Left lobe of liver (tissue), 2 donors: ENCODE measurements around the gene ANK3. TPM values are rescaled to one million over a fixed set of nuclear protein-coding genes. Genes with fewer than 3 reads are reported as not detected.

Experiments used
- ATAC-seq: fragments of 200-7000 bp; cut with Tn5 transposase; one replicate; pipeline ENCODE4 v1.9.1; 2020; ENCODE audit warnings: mild to moderate bottlenecking, moderate library complexity
- DNase-seq: peaks from one replicate; pipeline ENCODE4 v3.0.0-alpha.2; 2020; ENCODE audit warnings: low spot score
- total RNA-seq: library from RNA; stranded (reverse); gene quantifications from one replicate; pipeline ENCODE4 v1.2.1, GENCODE V29; 2021
- donor health status: DM: no; HTN: no; CAD: no; lungs with moderate emphysema.
- donor health status: DM: no; HTN: yes; CAD: no.

Gene ANK3
- total RNA-seq, 1 donor from 2014 or later, result 13.4 TPM

DNA sequence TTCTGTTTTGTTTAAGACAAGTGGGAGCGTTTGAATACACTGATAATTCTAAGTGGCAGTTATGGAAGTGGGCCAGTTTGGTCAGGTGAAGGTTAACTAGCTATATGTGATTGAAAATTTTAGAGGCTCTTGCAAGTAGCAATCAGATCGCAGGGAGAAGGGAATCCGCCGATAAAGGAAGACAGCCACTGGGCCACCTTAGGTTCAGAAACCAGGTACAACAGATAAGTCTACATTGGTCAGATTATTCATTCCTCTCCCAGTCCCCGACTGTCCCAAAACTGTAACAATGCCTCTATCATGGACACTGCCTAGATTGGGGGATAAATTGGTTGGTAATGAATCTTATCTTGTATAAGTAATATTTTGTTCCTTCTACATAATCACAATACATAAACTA lies 8.9 kb downstream of the ANK3 start:
- ATAC-seq (no peak), DNase-seq (no peak)

DNA sequence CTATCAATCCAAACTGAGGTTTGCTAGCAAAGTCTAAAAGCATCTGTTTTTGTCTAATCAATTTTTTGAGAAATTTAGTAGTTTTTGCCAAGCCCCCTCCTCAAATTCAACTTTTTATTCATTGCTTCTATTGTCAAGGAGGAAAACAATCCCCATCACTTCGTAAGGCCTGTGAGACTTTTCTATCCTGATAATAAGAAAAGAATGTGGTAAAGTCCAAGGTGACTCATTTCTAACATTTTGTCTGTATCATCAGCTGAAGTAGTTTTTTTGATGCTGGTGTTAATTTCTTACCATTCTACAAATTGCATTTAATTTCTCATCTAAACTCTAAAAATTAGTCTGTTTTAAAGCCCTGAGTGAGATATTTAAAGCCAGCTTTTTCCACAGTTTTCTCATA lies 11.7 kb downstream of the ANK3 start:
- ATAC-seq, result no peak
- DNase-seq, result no peak

DNA sequence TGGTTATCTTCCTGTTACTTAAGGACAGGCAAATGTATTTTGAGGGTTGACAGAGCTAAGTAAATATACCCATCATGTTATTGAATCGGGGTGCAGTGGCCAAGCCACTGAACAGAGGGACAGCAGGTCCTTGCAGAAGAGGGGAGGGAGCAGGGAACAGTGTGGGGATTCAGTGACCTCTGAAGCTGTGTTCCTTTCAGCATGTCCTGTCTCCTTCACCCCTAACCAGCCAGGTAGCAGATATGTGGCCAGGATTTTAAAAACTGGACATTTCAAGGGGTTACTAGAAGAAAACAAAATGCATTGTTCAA lies 12.7 kb downstream of the ANK3 start:
- DNase-seq (no peak), ATAC-seq (no peak)

DNA sequence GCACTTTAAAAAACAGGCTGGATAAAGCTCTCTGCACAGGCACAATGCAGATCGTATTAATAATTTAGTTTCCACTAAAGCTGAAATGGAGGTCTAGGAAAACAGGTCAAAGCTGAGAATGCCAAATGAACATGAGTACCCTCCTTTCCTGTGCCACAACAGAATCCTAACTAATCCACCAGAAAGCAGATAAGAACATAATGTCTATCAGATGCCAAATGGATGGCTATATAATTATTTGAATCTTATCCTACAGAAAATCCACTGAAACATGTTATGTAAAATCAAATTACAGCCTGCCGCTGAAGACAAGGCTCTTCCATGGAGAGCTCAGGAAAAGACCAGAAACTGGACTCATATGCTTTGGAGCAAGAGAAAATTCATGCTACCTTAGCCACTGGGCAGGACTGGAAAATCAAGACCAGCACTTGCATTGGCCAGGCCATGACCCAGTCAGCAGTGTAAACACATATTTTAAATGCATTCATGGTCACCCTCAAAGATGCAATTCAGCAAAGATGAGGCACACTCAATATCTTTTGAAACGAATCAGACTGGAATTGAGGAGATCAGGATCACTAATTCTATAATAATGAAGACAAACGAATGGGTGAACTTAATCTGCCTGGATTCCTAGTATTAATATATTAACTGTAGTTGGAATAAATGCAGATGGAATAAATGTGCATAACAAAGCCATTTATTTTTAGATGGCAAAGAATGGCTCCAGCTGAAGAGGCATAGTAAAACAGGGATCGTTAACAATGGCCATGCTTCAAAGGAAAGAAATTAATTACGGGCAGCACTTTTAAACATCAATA lies 13.2 kb downstream of the ANK3 start:
- ATAC-seq (no peak), DNase-seq (no peak)

DNA sequence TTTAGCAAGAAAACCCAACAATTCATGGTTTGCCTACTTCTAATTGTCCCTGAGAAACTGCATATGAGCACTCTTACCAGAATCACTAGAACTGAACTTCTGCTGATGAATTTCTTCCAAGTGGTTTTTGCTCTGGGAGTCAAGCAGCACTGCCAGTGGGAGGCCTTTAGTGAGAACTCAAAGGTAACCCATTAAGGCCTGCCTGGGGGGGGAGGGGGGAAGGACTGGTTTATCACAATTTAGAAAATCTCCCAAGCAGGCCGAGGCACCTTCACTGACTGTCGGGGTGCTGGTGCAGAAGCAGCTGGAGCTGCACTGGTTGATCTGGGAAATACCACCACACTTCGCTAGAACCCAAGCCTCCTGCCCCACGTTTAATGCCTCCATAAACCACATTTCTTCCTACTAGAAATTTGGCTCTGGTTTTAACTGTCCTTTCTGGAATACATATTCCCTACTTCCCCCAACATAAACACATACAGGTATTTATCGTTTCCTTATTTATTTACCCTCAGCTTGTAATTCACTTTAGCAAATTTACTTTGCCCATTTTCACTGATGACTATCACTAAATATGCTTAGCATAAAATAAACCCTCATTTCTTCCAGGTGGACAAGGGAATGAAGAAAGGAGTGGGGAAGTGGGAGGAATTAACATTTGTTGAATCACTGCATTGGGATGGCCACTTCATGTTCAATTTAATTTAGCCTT lies 14.2 kb downstream of the ANK3 start:
- DNase-seq (no peak), ATAC-seq (no peak)

DNA sequence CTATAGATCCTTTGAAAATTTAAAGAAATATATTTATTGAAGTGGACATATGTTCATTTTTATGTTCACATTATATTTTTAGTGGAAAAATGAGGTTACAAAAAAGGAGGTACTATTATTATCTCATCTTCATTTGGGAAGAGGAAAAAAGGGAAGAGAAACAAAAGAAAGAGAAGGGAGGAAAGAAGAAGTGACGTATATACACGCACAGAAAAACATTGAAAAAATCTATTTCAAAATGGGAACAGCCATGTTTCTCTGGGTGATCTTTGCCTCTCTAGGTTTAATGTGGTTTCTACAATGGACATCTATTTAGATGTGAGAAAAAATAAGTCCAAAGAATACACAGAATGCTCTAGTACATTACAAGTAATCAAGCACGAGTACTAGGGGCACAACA lies 14.8 kb downstream of the ANK3 start:
- DNase-seq (no peak), ATAC-seq (no peak)

DNA sequence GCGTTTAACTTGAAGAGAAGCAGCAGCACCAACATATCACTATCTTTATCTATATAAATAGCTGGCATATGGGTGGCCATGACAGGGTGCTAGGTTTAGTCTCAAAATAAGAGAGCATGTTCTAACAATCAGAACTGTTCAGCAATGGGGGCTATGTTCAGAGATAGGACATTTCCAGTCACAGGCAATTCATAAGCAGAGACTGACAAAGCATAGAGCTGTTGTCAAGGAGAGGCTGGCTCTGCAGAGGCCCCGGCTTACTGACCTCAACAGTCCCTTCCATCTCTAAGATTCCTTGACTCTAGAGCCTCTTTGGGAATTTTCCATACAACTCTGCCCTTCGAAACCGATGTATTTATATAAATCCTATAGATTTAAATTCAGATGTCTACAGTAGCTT lies 17.2 kb downstream of the ANK3 start:
- ATAC-seq (no peak), DNase-seq (no peak)

DNA sequence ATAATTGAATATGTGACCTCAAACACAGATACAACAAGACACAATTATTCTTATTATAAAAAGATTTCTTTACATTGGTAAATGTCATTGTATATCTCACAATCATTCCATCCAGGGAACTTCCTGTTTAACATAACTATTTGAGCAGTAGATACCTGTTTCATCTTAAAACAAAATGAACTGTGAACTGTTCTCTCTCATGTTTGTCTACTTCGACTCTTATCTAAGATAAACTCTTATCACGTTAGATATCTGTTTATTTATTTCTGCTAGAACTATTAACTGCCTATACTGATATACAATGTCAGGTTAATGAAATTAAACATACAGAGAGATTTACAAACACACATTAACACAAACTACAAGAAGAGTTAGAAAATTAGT lies 20.1 kb downstream of the ANK3 start:
- DNase-seq, result no peak
- no peak for ATAC-seq

DNA sequence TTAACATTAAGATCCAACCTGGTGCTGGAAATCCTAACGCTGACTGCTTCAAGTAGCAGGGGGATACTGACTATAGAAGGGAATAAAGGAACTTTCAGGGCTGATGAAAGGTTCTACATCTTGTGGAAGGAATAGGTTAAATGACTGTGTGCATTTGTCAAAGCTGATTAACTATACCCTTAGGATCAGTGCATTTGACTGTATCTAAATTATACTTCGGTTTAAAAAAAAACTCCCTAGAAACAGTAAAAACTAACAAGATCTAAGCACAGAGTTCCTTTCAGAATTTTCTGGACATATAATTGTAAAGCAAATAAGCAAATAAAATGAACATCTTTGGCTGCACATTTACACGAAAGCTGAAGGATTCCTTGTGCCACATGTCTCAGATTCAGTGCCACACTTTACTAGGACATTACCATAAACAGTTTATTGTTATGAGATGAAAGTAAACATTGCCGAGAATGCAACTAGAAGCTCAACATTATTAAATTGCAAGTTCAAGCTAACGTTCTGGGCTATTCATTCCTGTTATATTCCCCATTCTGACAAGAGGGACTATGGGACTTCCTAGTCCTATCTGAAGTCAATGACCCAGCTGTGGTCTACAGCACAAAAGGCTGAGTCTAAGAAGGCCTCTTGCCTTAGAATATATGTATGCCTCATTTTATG lies 20.7 kb downstream of the ANK3 start:
- ATAC-seq, result no peak
- DNase-seq, result no peak

DNA sequence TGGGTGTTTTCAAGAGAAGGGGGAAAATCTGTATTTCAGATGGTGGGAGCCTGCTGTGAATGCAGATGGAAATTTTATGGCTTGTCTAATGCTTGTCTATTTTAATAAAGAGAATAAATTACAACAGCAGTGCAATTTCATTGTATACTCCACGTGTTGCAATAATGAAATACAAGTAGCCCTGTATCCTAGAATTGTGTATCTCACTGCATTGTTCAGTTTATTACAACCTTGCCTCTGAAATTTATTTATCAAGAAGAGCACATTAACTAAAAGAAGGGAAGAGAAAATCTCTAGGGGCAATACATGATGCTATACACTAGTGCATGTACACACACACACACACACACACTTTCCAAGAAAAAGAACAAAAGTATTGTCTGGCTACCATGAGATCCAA lies 21.8 kb downstream of the ANK3 start:
- ATAC-seq (no peak), DNase-seq (no peak)

DNA sequence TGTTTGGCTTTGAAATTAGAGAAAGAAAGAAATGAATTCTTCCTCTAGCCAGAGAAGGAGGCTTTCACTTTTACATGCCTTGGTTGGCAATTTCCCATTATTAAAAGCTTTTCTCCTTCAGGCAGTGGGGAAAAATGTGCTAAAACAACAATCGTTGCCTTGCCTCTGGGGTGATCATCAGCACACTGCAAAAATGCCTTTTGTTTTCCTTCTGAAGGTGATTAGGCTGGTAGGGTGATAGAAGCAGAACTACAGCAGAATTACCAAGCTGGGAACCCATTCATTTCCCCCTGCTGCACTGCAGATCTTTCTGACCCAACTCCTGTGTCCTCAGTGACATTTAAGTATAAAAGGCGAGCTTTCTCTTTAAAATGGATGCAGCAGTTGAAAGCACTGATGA lies 22.2 kb downstream of the ANK3 start:
- DNase-seq, result no peak
- no peak for ATAC-seq

DNA sequence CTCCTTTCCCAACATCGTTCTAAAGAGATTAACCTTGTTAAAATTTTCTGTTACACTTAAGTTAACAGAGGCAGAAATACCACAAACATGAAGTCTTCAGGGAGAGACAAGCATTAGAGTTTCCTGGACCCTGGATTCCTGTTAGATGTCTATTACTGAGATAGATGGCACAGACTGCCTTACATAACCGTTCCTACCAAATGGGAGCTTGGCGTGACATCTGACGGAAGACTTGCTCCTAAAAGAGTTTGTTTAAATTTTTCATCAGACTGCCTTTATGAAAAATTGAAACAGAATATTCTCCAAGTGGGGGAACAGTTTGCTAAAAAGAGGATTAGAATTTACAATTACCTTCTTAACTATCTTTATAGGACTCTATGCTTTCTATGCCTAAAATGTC lies 22.7 kb downstream of the ANK3 start:
- ATAC-seq, result no peak
- DNase-seq, result no peak

DNA sequence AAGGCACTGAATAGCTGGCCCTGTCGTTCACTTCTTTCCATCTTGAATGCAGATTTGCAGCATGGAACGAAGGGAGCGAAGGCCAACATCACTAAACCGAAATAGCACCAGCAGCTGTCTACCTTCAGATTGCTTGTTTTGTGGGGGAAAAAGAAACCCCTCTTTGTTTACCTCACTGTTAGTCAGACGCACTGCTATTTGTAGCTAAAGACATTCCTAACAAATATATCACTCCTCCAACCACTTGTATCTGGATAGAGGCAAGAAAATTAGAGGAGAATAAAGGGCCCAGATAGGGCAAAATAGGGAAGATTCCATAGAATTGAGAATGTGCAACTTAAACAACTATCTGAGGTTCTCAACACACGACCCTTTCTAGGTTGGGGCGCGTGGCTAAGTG lies 26.5 kb downstream of the ANK3 start:
- DNase-seq (no peak), ATAC-seq (no peak)

DNA sequence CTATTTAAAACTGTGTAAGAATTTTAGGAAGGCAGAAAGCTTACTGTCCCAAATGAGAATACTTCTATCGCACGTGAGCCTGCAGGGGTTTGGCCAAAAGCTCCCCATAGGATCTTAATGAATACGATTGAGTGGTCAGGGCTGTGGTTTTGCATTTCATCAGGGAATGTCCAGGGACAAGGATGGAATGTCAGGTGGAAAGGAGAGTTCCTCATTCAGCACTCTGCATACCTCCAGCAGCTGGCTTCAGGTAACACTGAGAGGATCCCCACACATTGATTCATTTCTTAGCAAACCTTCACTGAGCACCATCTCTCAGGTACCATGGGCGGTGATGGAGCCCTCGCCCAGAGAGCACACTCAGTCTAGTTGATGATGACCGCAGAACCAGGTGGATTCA lies 27.2 kb downstream of the ANK3 start:
- no peak for ATAC-seq

DNA sequence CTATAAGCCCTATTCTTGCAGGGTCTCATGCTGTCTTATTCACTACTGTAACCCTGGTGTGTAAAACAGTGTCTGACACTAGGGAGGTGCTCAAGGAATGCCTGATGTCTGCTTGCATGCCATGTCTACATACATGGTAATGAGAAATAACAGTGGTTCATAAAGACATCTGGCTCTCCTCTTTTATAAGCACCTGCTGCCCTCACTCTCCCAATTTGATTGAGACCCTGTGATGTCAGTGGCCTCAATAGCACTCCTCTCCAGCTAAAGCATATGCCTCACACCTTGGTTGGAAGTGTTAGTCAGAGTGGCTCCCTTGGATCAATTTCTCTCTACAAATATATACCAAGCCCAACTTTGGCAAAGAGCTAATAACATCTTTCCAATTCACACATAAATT lies 30.6 kb downstream of the ANK3 start:
- DNase-seq (no peak), ATAC-seq (no peak)

More for the DNA sequence above, 27.2 kb downstream of the ANK3 start:
- no peak for DNase-seq

DNA sequence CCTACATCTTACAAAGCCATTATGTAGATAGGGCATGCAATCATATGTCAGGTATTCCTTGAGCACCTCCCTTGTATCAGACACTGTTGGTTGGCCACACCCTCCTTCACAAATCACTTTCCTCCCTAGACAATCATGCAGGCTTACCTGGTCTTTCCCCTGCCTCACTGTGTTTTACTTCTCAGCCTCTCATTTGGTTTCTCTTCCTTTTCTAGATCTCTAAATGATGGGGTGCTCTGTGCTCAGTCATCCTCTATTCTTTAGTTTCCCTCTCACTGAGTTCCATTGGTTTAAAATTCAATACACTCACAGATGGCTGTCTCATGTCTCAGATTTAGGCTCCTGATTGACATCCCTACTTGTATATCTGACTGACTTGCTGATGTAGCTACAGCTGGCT lies 31.4 kb downstream of the ANK3 start:
- no peak for ATAC-seq
- no peak for DNase-seq

DNA sequence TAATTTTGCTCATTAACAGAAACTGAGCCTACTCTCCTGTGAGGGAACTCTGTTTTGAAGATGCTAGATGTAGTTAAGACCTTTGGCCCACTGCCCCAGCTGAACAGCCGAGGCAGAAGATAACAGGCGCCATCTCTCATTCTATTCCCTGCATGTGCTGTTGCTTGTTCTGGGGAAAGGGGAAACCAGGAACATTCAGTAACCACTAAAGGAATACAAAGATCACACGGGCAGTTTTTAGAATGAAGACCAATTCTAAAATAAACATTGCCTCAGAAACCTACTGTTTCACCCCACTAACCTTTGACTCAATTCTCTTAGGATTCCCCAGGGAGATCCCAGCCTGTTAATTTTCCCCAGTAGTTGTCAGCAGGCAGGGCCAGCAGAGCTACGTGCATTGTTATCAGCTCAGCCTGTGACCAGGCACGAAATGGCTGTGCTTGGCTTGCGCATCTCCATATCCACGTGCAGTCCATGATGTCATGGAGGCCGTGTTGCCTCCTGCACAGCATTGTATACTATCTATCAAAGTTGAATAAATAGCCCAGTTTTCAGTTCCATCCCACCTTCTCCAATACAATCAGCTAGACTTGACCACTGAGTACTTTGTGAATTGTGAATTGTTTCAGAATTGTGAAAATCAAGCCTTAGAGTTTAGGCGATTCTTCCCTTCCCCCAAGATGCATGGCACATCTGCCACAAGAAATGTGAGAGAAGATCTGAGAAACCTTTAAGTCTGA lies 36.0 kb downstream of the ANK3 start:
- DNase-seq (no peak), ATAC-seq (peak; percentile 70)

DNA sequence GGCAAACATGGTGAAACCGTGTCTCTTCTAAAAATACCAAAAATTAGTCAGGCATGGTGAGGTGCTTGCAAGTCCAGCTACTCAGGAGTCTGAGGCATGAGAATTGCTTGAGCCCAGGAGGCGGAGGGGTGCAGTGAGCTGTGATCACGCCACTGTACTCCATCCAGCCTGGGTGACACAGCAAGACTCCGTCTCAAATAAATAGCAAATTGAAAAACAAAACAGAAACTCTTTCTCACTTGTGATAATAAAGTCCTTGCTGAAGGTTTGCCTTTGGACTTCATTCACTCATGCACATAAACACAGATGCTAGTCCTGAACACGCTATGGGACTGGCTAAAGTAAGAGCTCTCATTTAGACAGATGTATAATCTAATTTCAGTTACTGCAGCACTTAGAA lies 37.6 kb downstream of the ANK3 start:
- ATAC-seq, result no peak
- no peak for DNase-seq

DNA sequence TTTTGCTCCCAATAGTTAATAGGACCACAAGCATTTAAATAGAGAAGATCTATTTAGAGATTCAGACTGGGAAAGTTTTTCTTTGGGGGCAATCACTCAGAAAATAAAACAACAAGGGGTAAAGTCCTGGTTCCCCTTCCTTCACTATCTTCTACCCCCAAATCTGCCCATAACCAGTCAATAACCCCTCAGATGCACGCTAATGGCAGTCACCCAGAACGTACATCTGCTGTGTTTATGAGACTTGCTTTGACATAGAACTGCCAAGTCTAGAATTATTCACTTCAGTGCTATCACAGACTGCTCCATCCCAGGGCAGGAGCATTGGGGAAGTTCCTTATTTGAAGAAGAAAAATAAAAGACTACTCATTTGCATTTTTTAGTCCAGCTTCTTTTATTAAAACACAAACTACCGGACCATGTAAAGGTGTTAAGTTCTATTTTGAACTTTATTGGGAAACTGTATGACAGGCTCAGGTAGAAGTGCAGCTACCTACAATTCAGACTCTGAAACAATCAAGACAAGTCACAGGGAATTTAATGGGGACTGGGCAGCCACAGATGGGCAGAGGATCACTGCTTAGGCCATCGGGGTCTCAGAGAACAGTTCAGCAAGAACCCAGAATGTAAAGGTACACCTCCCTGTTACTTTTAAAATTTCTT lies 38.4 kb downstream of the ANK3 start:
- DNase-seq (no peak), ATAC-seq (no peak)

DNA sequence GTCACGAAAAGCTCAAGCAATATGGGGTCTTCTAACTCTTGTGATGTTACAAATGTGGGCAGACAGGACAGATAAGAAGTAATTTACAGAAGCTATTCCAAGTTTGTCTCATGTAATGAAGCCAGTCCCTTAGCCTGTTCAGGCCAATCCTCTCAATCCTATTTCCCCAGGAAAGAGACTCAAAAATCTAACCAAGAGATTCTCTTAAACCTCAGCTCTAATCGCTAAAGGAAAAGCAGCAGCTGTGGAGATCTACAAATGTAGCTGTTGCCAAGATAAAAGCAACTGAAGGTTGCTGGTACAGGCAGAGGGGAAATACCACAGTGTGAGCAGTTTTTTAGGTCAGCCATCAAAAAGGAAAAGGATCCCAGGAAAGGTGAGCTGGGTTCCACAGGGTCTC lies 39.3 kb downstream of the ANK3 start:
- ATAC-seq (no peak), DNase-seq (no peak)

DNA sequence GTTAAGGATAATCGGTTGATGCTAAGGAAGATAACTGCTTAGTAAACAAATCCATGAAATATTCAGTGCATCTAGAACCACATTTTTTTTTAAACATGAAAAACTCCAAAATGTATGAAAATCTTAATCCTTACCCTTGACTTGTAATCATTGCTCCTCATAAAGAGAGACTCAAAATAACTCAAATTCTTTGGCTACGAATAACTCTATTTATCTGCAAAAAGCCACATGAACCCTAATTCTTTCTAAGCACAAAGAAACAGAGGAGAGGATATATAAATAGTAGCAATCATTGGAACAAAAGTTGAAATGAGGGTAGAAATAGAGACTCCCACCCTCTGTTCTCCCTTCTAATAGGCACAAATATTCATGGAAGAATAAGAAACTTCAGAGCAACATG lies 40.2 kb downstream of the ANK3 start:
- DNase-seq, result no peak
- ATAC-seq, result no peak
